Nephron (organoid): ENCODE data around the gene PRSS57.

Experiments
- H3K27ac Mint-ChIP-seq, 3 experiments: 2 replicates each; pipeline ENCODE4 v1.8.0; 2020; ENCODE audit warnings: mixed read lengths in 3 of 3, mild to moderate bottlenecking in 2 of 3, moderate library complexity in 1 of 3
- H3K27me3 Mint-ChIP-seq: 2 replicates; pipeline ENCODE4 v1.8.0; 2021; ENCODE audit warnings: low read depth, mild to moderate bottlenecking, moderate library complexity, mixed read lengths
- H3K36me3 Mint-ChIP-seq: 2 replicates; pipeline ENCODE4 v1.8.0; 2020; ENCODE audit warnings: low read depth, mixed read lengths
- H3K4me1 Mint-ChIP-seq: 2 replicates; pipeline ENCODE4 v1.8.0; 2020; ENCODE audit warnings: mixed read lengths
- H3K4me3 Mint-ChIP-seq, 3 experiments: 2 replicates each; pipeline ENCODE4 v1.8.0; 2020; ENCODE audit warnings: mild to moderate bottlenecking in 3 of 3, mixed read lengths in 3 of 3, moderate library complexity in 2 of 3
- H3K9me3 Mint-ChIP-seq: 2 replicates; pipeline ENCODE4 v1.8.0; 2020; ENCODE audit warnings: mixed read lengths
- TF ChIP-seq, protein P1 (sequence below), 3 experiments: fragments of 200-600 bp; sonication (generic); IDR thresholded peaks; one replicate each; pipeline ENCODE4 v1.5.0; 2021; ENCODE audit warnings: antibody characterized with exemption in 3 of 3; ENCODE audit not compliant: unreplicated experiment in 3 of 3

The PRSS57 gene

GRCh38 chr19:657611-658010, 37.6 kb downstream of the PRSS57 start:
- Mint-ChIP-seq H3K27ac (no peak overlapping the region), H3K36me3 (peaks cover 4% of the 10 kb centered on the region), H3K4me1 (peaks cover 42% of the 10 kb centered on the region), H3K4me3 (no peak overlapping the region), H3K9me3 (no peaks in the 10 kb centered on the region), H3K27me3 (no peaks in the 10 kb centered on the region)
- TF ChIP-seq, protein P1, sequence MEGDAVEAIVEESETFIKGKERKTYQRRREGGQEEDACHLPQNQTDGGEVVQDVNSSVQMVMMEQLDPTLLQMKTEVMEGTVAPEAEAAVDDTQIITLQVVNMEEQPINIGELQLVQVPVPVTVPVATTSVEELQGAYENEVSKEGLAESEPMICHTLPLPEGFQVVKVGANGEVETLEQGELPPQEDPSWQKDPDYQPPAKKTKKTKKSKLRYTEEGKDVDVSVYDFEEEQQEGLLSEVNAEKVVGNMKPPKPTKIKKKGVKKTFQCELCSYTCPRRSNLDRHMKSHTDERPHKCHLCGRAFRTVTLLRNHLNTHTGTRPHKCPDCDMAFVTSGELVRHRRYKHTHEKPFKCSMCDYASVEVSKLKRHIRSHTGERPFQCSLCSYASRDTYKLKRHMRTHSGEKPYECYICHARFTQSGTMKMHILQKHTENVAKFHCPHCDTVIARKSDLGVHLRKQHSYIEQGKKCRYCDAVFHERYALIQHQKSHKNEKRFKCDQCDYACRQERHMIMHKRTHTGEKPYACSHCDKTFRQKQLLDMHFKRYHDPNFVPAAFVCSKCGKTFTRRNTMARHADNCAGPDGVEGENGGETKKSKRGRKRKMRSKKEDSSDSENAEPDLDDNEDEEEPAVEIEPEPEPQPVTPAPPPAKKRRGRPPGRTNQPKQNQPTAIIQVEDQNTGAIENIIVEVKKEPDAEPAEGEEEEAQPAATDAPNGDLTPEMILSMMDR (IDR thresholded peaks at IDR 0.05; ENCODE audit: unreplicated experiment in 3 of 3): no peak

GRCh38 chr19:656751-657559, 38.3 kb downstream of the PRSS57 start:
- peaks cover 42% of the 10 kb centered on the region for H3K4me1 Mint-ChIP-seq

GRCh38 chr19:655691-656090, 39.6 kb downstream of the PRSS57 start:
- Mint-ChIP-seq H3K4me1 (peaks cover 29% of the 10 kb centered on the region), H3K4me3 (no peak overlapping the region), H3K36me3 (peaks cover 6% of the 10 kb centered on the region), H3K27me3 (no peaks in the 10 kb centered on the region), H3K27ac (peak overlapping the region in 2 of 3 experiments; percentile 44 to 51), H3K9me3 (no peaks in the 10 kb centered on the region)
- TF ChIP-seq, protein P1 (IDR thresholded peaks at IDR 0.05; ENCODE audit: unreplicated experiment in 3 of 3): no peak

More at GRCh38 chr19:656751-657559, 38.3 kb downstream of the PRSS57 start:
- TF ChIP-seq, protein P1 (IDR thresholded peaks at IDR 0.05; ENCODE audit: unreplicated experiment in 3 of 3): no peak
- Mint-ChIP-seq H3K9me3 (no peaks in the 10 kb centered on the region), H3K27ac (no peak overlapping the region), H3K4me3 (no peak overlapping the region), H3K36me3 (peaks cover 4% of the 10 kb centered on the region), H3K27me3 (no peaks in the 10 kb centered on the region)

DNA sequence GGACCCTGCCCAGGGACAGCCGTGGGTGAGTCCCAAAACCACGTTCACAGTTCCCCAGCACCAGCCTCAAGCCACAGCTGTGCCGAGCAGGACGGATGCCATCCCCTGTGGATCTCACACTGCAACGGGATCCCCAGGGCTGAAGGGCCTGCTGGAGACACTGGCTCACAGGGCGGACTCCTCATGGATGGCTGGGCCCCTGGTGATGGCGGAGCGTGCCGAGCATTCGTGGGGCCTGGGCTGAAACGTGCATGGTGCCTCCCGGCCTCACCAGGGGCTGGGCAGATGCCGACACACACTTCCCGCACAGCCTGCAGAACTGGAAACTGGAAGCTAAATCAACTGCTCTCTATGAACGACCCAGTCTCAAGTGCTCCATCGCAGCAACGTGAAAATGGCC, 41.8 kb downstream of the PRSS57 start:
- TF ChIP-seq, protein P1 (IDR thresholded peaks at IDR 0.05; ENCODE audit: unreplicated experiment in 3 of 3): no peak
- peaks cover 20% of the 10 kb centered on the region for H3K4me1 Mint-ChIP-seq
- no peak overlapping the region for H3K4me3 Mint-ChIP-seq
- peaks cover 7% of the 10 kb centered on the region for H3K36me3 Mint-ChIP-seq
- H3K9me3 Mint-ChIP-seq: no peaks in the 10 kb centered on the region
- H3K27me3 Mint-ChIP-seq: no peaks in the 10 kb centered on the region
- no peak overlapping the region for H3K27ac Mint-ChIP-seq

- Mint-ChIP-seq H3K4me1 (peaks cover 20% of the 10 kb centered on the region), H3K4me3 (no peak overlapping the region), H3K36me3 (peaks cover 7% of the 10 kb centered on the region), H3K27me3 (no peaks in the 10 kb centered on the region), H3K9me3 (no peaks in the 10 kb centered on the region), H3K27ac (no peak overlapping the region)
- TF ChIP-seq, protein P1 (IDR thresholded peaks at IDR 0.05; ENCODE audit: unreplicated experiment in 3 of 3): no peak
These were observed 42.5 kb downstream of the PRSS57 start for GRCh38 chr19:652467-653389.
